Endothelial cell of umbilical vein (primary cell): Measurements from ENCODE around the gene MAGEB6B. TPM values are rescaled to one million over a fixed set of nuclear protein-coding genes. Genes with fewer than 3 reads are reported as not detected.

Source experiments
- polyA plus RNA-seq, 4 experiments: library from polyadenylated mRNA; depleted of rRNA in 3 of 4; stranded (reverse) in 3 of 4; unstranded in 1 of 4; fragments of >200 nt; gene quantifications; 2 replicates each; pipeline versions ENCODE4 v1.2.1 to v1.2.3, GENCODE V29; 2011 to 2012; ENCODE audit warnings: missing spikeins in 1 of 4
- total RNA-seq: library from RNA; stranded (reverse); gene quantifications from 2 replicates; pipeline ENCODE4 v1.2.3, GENCODE V29; 2021

The MAGEB6B gene
- total and polyA plus RNA-seq, 2 donors (not counting 3 experiments of a cell fraction or from before 2014, with no cell fraction given): not detected

Other genes starting within 250 kb of the MAGEB6B start
- gene MAGEB18, start 22.3 kb upstream of the MAGEB6B start, total RNA-seq: not detected in 2 replicates
- gene MAGEB18, start 22.3 kb upstream of the MAGEB6B start, polyA plus RNA-seq: not detected in 2 replicates
- not detected in 2 replicates for gene MAGEB6, start 31.8 kb downstream of the MAGEB6B start, total RNA-seq
- gene MAGEB6, start 31.8 kb downstream of the MAGEB6B start, polyA plus RNA-seq: not detected in 2 replicates
- not detected in 2 replicates for gene MAGEB5, start 55.6 kb downstream of the MAGEB6B start, total RNA-seq
- gene MAGEB5, start 55.6 kb downstream of the MAGEB6B start, polyA plus RNA-seq: not detected in 2 replicates